HG03520 (cell line): ENCODE measurements around the gene PDZD2.
"Not testable (repeated sequence)": the region's sequence is repeated elsewhere in the genome, so short reads cannot be mapped to it uniquely, and the experiment has no call there.

Experiments used
- ATAC-seq: cut with Tn5 transposase; IDR thresholded peaks from one replicate; pipeline ENCODE4 v1.9.1; 2021; ENCODE audit warnings: mild to moderate bottlenecking, moderate library complexity; ENCODE audit not compliant: unreplicated experiment

Gene PDZD2

GRCh38 chr5:31767335-31768031, 128.6 kb downstream of the PDZD2 start:
- peak; percentile 31 for ATAC-seq

- ATAC-seq: no peak
Observed at GRCh38 chr5:31768046-31768445, 129.1 kb downstream of the PDZD2 start.

- ATAC-seq: no peak
Observed at GRCh38 chr5:31768784-31769183, 129.9 kb downstream of the PDZD2 start.

GRCh38 chr5:31769530-31769929, 130.6 kb downstream of the PDZD2 start:
- no peak for ATAC-seq

- no peak for ATAC-seq
Observed at GRCh38 chr5:31770132-31770720, 131.3 kb downstream of the PDZD2 start.

GRCh38 chr5:31770998-31771397, 132.1 kb downstream of the PDZD2 start:
- peak; percentile 88 for ATAC-seq

- peak; percentile 24 for ATAC-seq
Observed at GRCh38 chr5:31771500-31771899, 132.6 kb downstream of the PDZD2 start.

- not testable (repeated sequence) for ATAC-seq
Observed at GRCh38 chr5:31776294-31776693, 137.4 kb downstream of the PDZD2 start.

- no peak for ATAC-seq
Observed at GRCh38 chr5:31776976-31777651, 138.2 kb downstream of the PDZD2 start.

GRCh38 chr5:31781772-31782171, 142.8 kb downstream of the PDZD2 start:
- ATAC-seq: no peak

GRCh38 chr5:31783086-31783645, 144.2 kb downstream of the PDZD2 start:
- ATAC-seq: no peak

GRCh38 chr5:31783731-31784130, 144.8 kb downstream of the PDZD2 start:
- no peak for ATAC-seq

- ATAC-seq: no peak
Observed at GRCh38 chr5:31786090-31786631, 147.2 kb downstream of the PDZD2 start.

- ATAC-seq: peak; percentile 26
Observed at GRCh38 chr5:31794009-31794408, 155.1 kb downstream of the PDZD2 start.

- no peak for ATAC-seq
Observed at GRCh38 chr5:31798168-31798567, 159.2 kb downstream of the PDZD2 start.

- no peak for ATAC-seq
Observed at GRCh38 chr5:31800351-31800750, 161.4 kb downstream of the PDZD2 start.

- no peak for ATAC-seq
Observed at GRCh38 chr5:31805785-31806400, 167.0 kb downstream of the PDZD2 start.

GRCh38 chr5:31806561-31806960, 167.6 kb downstream of the PDZD2 start:
- ATAC-seq: no peak

GRCh38 chr5:31807789-31808540, 169.0 kb downstream of the PDZD2 start:
- ATAC-seq: no peak
